Measurements from ENCODE around the gene RHOT1. TPM values are rescaled to one million over a fixed set of nuclear protein-coding genes. Genes with fewer than 3 reads are reported as not detected.
"Not testable (repeated sequence)": the region's sequence is repeated elsewhere in the genome, so short reads cannot be mapped to it uniquely, and the experiment has no call there.

RHOT1 gene
- total RNA-seq, 6 experiments from 2014 or later = 20.8 to 26.8 (median 23.6) TPM

DNA sequence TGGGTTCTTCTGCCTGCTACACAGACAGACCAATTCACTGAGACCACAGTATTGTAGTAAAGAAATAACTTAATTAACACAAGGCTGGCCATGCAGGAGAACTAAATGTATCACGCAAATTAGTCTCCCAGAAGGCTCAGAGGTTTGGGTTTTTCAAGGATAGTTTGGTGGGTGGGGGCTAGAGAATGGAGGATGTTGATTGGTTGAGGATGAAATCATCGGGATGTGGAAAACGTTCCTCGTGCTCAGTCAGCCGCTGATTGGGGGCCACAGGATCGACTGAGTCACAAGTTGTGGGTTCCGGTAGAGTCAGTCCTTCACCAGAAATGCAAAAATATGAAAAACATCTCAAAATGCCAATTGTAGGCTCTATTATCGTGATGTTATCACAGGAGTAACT is 18.7 kb downstream of the RHOT1 start:
- peaks cover 13% of the 10 kb centered on the region for H3K36me3 Mint-ChIP-seq (ENCODE audit: low read depth)
- H3K4me1 Mint-ChIP-seq (ENCODE audit: low read depth) = peaks cover 48% of the 10 kb centered on the region
- DNase-seq = no peak
- TF ChIP-seq, protein P1, sequence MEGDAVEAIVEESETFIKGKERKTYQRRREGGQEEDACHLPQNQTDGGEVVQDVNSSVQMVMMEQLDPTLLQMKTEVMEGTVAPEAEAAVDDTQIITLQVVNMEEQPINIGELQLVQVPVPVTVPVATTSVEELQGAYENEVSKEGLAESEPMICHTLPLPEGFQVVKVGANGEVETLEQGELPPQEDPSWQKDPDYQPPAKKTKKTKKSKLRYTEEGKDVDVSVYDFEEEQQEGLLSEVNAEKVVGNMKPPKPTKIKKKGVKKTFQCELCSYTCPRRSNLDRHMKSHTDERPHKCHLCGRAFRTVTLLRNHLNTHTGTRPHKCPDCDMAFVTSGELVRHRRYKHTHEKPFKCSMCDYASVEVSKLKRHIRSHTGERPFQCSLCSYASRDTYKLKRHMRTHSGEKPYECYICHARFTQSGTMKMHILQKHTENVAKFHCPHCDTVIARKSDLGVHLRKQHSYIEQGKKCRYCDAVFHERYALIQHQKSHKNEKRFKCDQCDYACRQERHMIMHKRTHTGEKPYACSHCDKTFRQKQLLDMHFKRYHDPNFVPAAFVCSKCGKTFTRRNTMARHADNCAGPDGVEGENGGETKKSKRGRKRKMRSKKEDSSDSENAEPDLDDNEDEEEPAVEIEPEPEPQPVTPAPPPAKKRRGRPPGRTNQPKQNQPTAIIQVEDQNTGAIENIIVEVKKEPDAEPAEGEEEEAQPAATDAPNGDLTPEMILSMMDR (IDR thresholded peaks at IDR 0.05) = no peak
- H3K9me3 Mint-ChIP-seq = no peaks in the 10 kb centered on the region
- H3K27ac Mint-ChIP-seq = peak overlapping the region; percentile 87
- H3K27me3 Mint-ChIP-seq (ENCODE audit: insufficient read depth) = no peaks in the 10 kb centered on the region
- H3K4me3 Mint-ChIP-seq = peak overlapping the region; percentile 60

- Mint-ChIP-seq H3K4me3 (peak overlapping the region; percentile 60), H3K36me3 (ENCODE audit: low read depth) (peaks cover 19% of the 10 kb centered on the region), H3K9me3 (peaks cover 6% of the 10 kb centered on the region), H3K27me3 (ENCODE audit: insufficient read depth) (no peaks in the 10 kb centered on the region), H3K27ac (peak overlapping the region; percentile 87), H3K4me1 (ENCODE audit: low read depth) (peaks cover 45% of the 10 kb centered on the region)
- peak; percentile 90 for DNase-seq
- TF ChIP-seq, protein P1 (IDR thresholded peaks at IDR 0.05) = no peak
Observed at GRCh38 chr17:32161506-32162365, 19.4 kb downstream of the RHOT1 start.

DNA sequence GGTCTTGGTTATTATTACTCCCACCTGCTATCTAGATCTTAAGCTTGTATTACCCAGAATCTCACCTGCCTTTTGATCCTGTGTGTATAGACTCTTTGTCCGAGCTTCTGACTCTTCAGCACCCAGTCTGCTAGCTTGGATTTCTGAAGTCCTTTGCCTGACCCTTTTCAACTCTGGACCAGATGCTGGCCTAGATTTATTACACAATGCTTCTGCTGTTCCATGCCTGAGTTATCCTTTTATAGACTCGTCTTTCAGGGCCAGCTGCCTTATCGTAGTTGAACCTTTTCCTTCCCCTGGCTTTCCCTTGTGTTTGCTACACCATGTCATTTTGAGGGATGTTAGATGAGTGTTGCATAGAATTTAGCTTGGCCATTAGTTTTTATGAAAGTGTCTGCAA is 32.6 kb downstream of the RHOT1 start:
- Mint-ChIP-seq H3K27ac (no peak overlapping the region), H3K9me3 (peaks cover 10% of the 10 kb centered on the region), H3K36me3 (ENCODE audit: low read depth) (peaks cover 34% of the 10 kb centered on the region), H3K4me1 (ENCODE audit: low read depth) (no peaks in the 10 kb centered on the region), H3K27me3 (ENCODE audit: insufficient read depth) (peaks cover 3% of the 10 kb centered on the region; the same call in 1 of the 2 replicates), H3K4me3 (no peak overlapping the region)
- TF ChIP-seq, protein P1 (IDR thresholded peaks at IDR 0.05) = no peak
- no peak for DNase-seq

DNA sequence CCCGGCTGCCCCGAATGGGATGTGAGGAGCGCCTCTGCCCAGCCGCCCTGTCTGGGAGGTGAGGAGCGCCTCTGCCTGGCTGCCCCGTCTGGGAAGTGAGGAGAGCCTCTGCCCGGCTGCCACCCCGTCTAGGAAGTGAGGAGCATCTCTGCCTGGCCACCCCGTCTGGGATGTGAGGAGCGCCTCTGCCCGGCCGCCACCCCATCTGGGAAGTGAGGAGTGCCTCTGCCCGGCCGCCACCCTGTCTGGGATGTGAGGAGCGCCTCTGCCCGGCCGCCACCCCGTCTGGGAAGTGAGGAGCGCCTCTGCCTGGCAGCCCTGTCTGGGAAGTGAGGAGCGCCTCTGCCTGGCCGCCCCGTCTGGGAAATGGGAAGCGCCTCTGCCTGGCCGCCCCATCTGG is 36.4 kb downstream of the RHOT1 start:
- peaks cover 40% of the 10 kb centered on the region for H3K36me3 Mint-ChIP-seq (ENCODE audit: low read depth)
- H3K4me1 Mint-ChIP-seq (ENCODE audit: low read depth); DNase-seq; H3K4me3 Mint-ChIP-seq; H3K27ac Mint-ChIP-seq; H3K27me3 Mint-ChIP-seq (ENCODE audit: insufficient read depth): not testable (repeated sequence)
- H3K9me3 Mint-ChIP-seq = peaks cover 10% of the 10 kb centered on the region

GRCh38 chr17:32179103-32179502 is 36.8 kb downstream of the RHOT1 start:
- H3K4me1 Mint-ChIP-seq (ENCODE audit: low read depth); H3K4me3 Mint-ChIP-seq; DNase-seq; H3K27ac Mint-ChIP-seq; H3K27me3 Mint-ChIP-seq (ENCODE audit: insufficient read depth): not testable (repeated sequence)
- Mint-ChIP-seq H3K36me3 (ENCODE audit: low read depth) (peaks cover 40% of the 10 kb centered on the region), H3K9me3 (peaks cover 10% of the 10 kb centered on the region)

DNA sequence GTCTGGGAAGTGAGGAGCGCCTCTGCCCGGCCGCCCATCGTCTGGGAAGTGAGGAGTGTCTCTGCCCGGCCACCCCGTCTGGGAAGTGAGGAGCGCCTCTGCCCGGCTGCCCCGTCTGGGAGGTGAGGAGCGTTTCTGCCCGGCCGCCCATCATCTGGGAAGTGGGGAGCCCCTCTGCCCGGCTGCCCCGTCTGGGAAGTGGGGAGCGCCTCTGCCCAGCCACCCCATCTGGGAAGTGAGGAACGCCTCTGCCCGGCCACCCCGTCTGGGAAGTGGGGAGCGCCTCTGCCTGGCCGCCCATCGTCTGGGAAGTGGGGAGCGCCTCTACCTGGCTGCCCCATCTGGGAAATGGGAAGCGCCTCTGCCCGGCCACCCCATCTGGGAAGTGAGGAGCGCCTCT is 37.2 kb downstream of the RHOT1 start:
- not testable (repeated sequence) for H3K27me3 Mint-ChIP-seq (ENCODE audit: insufficient read depth); H3K27ac Mint-ChIP-seq; H3K4me3 Mint-ChIP-seq; H3K4me1 Mint-ChIP-seq (ENCODE audit: low read depth); DNase-seq
- peaks cover 40% of the 10 kb centered on the region for H3K36me3 Mint-ChIP-seq (ENCODE audit: low read depth)
- peaks cover 10% of the 10 kb centered on the region for H3K9me3 Mint-ChIP-seq

DNA sequence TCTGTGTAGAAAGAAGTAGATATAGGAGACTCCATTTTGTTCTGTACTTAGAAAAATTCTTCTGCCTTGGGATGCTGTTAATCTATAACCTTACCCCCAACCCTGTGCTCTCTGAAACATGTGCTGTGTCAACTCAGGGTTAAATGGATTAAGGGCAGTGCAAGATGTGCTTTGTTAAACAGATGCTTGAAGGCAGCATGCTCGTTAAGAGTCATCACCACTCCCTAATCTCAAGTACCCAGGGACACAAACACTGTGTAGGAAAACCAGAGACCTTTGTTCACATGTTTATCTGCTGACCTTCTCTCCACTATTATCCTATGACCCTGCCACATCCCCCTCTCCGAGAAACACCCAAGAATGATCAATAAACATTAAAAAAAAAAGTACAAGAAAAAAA is 38.0 kb downstream of the RHOT1 start:
- not testable (repeated sequence) for H3K27me3 Mint-ChIP-seq (ENCODE audit: insufficient read depth); H3K27ac Mint-ChIP-seq; H3K4me1 Mint-ChIP-seq (ENCODE audit: low read depth); DNase-seq; H3K4me3 Mint-ChIP-seq
- Mint-ChIP-seq H3K9me3 (peaks cover 10% of the 10 kb centered on the region), H3K36me3 (ENCODE audit: low read depth) (peaks cover 36% of the 10 kb centered on the region)
